Measurements from ENCODE around the gene OR8S1.

The OR8S1 gene

DNA sequence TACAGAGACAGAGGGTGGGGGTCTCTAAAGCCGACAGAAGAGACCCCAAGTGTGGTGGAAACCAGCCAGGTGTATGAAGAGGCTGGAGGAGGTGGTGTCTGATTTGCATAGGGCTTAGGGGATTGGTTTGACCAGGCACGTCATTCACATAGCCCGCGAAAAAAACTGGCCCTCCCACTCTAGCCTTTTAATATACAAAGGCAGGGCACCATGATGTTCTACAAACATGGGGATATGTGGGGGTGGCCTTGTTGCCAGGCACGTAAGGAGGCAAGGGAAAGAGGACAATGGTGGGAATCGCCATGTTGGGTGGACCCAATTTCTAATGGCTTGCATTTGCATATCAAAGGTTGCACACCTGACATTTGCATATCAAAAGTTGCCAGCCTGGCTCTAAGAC, 31.2 kb downstream of the OR8S1 start:
- no peak for DNase-seq (ENCODE audit: low read depth)

DNA sequence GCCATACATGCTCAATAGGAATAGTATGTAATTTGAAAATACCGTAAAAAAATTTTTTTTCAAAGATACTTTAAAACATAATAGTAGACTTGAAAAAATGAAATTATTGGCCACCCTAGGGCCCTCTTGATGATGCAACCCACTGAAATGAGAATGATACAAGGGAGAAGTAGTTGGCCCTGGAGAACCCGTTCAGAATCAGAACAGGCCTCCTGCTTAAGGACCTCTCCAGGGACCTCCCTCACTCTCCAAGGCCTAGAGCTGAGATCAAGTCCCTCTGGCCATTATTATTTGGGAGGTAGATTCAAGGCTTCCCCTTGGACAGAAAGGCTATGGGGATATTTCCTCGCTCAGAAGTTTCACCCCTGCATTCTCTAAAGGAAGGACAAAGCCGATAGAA, 32.5 kb downstream of the OR8S1 start:
- DNase-seq (ENCODE audit: low read depth) = no peak

DNA sequence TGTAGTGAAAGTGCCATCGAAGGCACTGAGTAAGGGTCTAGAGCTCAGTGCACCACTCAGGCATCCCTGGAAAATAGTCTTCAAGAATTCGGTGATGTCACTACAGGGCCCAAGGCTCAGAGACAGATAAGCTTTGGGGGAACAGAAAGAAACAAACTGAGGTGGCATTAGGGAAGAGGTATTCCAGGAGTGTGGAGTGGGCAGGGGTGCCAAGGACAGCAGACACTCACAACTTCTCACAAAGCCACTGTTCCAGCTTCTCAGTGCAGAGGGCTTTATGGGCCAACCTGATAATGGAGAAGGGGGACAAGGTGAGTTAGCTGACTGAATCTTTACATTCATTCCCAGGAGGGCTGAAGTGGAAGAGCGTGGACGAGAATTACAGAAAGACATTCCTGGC, 42.3 kb downstream of the OR8S1 start:
- no peak for DNase-seq (ENCODE audit: low read depth)

DNA sequence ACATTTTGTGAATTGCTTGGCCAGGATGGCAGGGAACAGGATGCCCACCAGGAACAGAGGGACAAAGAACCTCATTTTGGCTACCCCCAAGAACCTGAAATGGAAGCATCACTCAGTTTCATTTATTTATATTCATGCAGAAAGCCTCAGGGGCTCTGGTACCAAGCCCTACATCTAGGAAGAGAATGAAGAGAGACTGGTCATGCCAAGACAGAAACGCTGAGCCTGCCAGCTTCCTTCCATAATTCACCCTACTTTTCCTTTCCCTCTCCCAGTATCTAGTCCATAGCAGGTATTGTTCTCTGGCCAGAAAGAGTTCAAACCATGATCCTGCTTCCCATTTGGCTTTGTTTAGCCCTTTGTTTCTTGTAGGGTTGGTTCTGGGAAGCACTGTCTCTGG, 44.5 kb downstream of the OR8S1 start, which contains the start of gene LALBA:
Gene LALBA, minus strand, starts transcription at position 101 of the 400 bp plus-strand sequence. Its CDS starts 26 bp downstream, at position 75.
- DNase-seq (ENCODE audit: low read depth) = no peak

DNA sequence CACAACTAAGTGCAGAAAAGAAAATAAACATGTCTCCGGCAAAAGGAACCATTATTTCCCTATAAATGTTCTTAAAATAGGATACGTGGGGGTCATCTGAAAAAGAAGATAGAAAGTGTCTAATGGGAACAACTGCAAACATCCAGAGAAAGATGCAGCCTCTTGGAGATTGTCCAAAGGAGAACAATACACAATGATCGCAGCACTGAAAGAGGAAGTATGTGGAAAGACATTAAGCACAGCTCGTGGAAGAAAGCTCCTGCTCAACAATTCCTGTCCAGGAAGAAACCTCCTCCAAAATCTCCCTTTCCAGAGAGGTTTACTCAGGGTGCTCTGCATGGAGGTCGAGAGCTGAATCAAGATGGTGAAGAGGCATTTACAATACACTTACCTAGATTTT, 46.9 kb downstream of the OR8S1 start:
- no peak for DNase-seq (ENCODE audit: low read depth)
